ENCODE results near the gene TRIM73.
"Not testable (repeated sequence)": the region's sequence is repeated elsewhere in the genome, so short reads cannot be mapped to it uniquely, and the experiment has no call there.

- TF ChIP-seq POLR2A (IDR thresholded peaks at IDR 0.05); CTCF (IDR thresholded peaks at IDR 0.05 in 4 of 5, conservative IDR thresholded peaks at IDR 0.05 in 1 of 5): not testable (repeated sequence)
Measured at GRCh38 chr7:75414708-75415427, 19.4 kb downstream of the TRIM73 start.
